T-helper 2 cell treated with Interferon-gamma antibody and Interleukin-4, amounts not matched to agents 5 μg/mL and 100 μg/mL, for 36 hours (primary cell): Measurements from ENCODE around the gene ZMYND10.

Source experiments
- DNase-seq: peaks from one replicate; pipeline ENCODE4 v3.0.0; 2021; ENCODE audit warnings: low spot score
- H3K27ac Mint-ChIP-seq: one replicate; pipeline ENCODE4 v1.8.0; 2021; ENCODE audit warnings: mild to moderate bottlenecking, mixed read lengths
- H3K27me3 Mint-ChIP-seq: one replicate; pipeline ENCODE4 v1.8.0; 2021; ENCODE audit warnings: low read depth, mixed read lengths
- H3K36me3 Mint-ChIP-seq: one replicate; pipeline ENCODE4 v1.8.0; 2021; ENCODE audit warnings: low read depth, mixed read lengths
- H3K4me1 Mint-ChIP-seq: one replicate; pipeline ENCODE4 v1.8.0; 2021; ENCODE audit warnings: low read depth, mixed read lengths
- H3K4me3 Mint-ChIP-seq: one replicate; pipeline ENCODE4 v1.8.0; 2022; ENCODE audit warnings: mild to moderate bottlenecking, moderate library complexity, mixed read lengths
- H3K9me3 Mint-ChIP-seq: one replicate; pipeline ENCODE4 v1.8.0; 2021; ENCODE audit warnings: mixed read lengths

The ZMYND10 gene

GRCh38 chr3:50333744-50334328, 11.7 kb downstream of the ZMYND10 start:
- H3K9me3 Mint-ChIP-seq, result no peaks in the 10 kb centered on the region
- DNase-seq, result no peak
- peaks cover 79% of the 10 kb centered on the region for H3K36me3 Mint-ChIP-seq
- peak overlapping the region; percentile 68 for H3K4me3 Mint-ChIP-seq
- H3K4me1 Mint-ChIP-seq, result peaks cover 31% of the 10 kb centered on the region
- peak overlapping the region; percentile 85 for H3K27ac Mint-ChIP-seq
- H3K27me3 Mint-ChIP-seq, result no peaks in the 10 kb centered on the region

GRCh38 chr3:50331364-50331907, 14.1 kb downstream of the ZMYND10 start:
- peaks cover 36% of the 10 kb centered on the region for H3K4me1 Mint-ChIP-seq
- H3K36me3 Mint-ChIP-seq, result peaks cover 64% of the 10 kb centered on the region
- H3K27me3 Mint-ChIP-seq, result no peaks in the 10 kb centered on the region

DNA sequence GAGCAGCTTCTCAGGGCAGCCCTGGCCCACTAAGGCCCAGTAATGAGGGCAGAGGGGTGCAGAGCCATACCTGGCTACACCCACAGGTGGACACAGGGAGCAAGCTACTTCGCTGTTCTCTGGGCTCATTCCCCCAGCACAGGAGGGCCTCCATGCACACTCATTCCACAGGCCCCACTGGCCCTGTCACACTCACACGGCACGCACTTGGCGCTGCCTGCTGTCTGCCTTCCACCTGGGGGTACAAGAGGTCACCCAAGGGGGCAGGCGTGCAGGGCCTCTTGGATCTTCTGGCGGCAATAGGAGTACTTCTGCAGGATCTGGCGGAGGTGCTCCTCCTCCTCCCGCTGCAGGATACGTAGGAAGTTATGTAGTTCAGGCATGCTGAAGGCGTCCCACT, 15.2 kb downstream of the ZMYND10 start:
- Mint-ChIP-seq H3K9me3 (no peaks in the 10 kb centered on the region), H3K36me3 (peaks cover 53% of the 10 kb centered on the region), H3K27ac (no peak overlapping the region), H3K4me3 (no peak overlapping the region), H3K4me1 (peaks cover 28% of the 10 kb centered on the region), H3K27me3 (no peaks in the 10 kb centered on the region)
- no peak for DNase-seq

More at GRCh38 chr3:50331364-50331907, 14.1 kb downstream of the ZMYND10 start:
- no peak for DNase-seq
- Mint-ChIP-seq H3K4me3 (no peak overlapping the region), H3K9me3 (no peaks in the 10 kb centered on the region), H3K27ac (no peak overlapping the region)

DNA sequence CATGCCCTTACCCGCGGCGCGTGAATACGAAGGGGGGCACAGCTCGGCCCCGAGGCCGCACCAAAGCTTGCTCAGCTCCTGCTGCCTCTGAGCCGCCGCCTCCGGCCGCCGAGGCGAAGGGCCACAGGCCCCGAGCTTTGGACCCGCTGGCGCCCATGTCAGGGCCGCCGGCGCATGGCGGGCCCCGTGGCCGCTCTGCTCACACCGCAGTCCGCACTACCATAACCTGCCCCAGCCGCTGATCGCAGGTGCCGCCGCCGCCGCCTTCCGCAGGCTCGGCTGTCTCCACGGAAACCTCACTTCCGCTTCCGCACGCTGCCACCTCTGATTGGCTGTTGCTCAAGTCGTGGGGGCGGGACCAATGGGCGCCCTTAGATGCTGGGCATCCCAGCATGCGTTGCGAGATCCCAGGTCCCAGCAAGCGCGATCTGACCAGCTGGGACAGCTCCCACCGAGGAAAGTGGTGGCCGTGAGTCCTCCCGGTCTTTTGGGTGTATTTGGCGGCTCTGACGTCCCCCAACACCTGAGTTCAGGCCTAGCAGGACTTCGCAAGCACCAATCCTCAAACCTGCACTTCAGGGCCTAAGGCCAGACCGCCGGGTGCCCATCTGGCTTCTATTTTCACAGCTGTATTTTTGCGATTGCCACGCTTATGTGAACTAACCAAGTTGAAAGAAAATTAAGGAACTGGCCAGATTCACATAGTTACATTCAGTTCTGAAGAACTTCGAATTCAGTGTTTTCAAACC, 17.4 kb downstream of the ZMYND10 start, which contains the start of gene TUSC2:
TSS of gene TUSC2 (minus strand) at position 281 of the 749 bp plus-strand sequence. CDS start at position 157, 124 bp downstream.
- Mint-ChIP-seq H3K4me1 (peaks cover 12% of the 10 kb centered on the region), H3K36me3 (peaks cover 36% of the 10 kb centered on the region), H3K27me3 (no peaks in the 10 kb centered on the region), H3K9me3 (no peaks in the 10 kb centered on the region), H3K27ac (peak within 1 kb of the TSS; percentile 89), H3K4me3 (peak within 1 kb of the TSS; percentile 90)
- peak; percentile 95 for DNase-seq

- DNase-seq, result no peak
- Mint-ChIP-seq H3K27me3 (no peaks in the 10 kb centered on the region), H3K4me3 (peak overlapping the region; percentile 90), H3K9me3 (no peaks in the 10 kb centered on the region), H3K27ac (peak overlapping the region; percentile 69), H3K36me3 (peaks cover 29% of the 10 kb centered on the region), H3K4me1 (peaks cover 12% of the 10 kb centered on the region)
Observed at GRCh38 chr3:50327129-50327528, 18.4 kb downstream of the ZMYND10 start.

GRCh38 chr3:50326182-50326541, 19.4 kb downstream of the ZMYND10 start:
- Mint-ChIP-seq H3K27ac (peak overlapping the region; percentile 26), H3K27me3 (no peaks in the 10 kb centered on the region), H3K4me3 (no peak overlapping the region), H3K36me3 (peaks cover 21% of the 10 kb centered on the region), H3K4me1 (peaks cover 12% of the 10 kb centered on the region), H3K9me3 (no peaks in the 10 kb centered on the region)
- DNase-seq, result no peak

DNA sequence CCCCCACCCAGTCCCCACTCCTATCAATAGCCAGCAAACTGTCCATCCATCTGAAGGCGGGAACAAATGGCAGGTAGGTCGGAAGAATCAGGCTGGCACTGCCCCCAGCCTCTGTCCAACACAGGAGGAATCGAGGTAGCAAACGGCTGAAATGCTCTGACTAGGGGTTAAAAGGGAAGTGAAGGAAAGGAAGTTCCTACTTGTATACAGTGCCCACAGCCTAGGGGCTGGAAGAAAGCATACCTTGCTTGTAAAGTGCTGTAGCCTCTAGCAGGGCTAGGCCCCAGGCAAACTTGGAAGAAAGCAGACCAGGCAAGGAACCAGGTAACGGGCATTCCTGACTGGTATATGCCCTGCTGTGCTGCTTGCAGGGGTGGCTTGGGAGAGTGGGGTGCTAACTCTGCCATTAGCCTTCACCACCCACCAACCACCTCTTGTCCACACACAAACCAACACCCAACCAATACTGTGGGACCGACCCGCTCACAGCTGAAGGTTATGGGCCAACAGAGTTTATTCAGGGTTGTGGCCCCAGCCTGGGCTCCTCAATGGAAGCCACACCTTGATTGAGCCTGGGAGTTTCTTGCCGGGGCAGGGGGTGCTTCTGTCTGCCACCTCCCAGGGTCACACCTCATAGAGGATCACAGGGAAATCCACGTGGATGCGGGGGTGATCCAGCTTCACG, 19.9 kb downstream of the ZMYND10 start:
- H3K27ac Mint-ChIP-seq, result no peak overlapping the region
- peaks cover 13% of the 10 kb centered on the region for H3K4me1 Mint-ChIP-seq
- H3K36me3 Mint-ChIP-seq, result peaks cover 16% of the 10 kb centered on the region
- H3K27me3 Mint-ChIP-seq, result no peaks in the 10 kb centered on the region
- no peaks in the 10 kb centered on the region for H3K9me3 Mint-ChIP-seq
- H3K4me3 Mint-ChIP-seq, result peak overlapping the region; percentile 18
- DNase-seq, result no peak

GRCh38 chr3:50325113-50325480, 20.4 kb downstream of the ZMYND10 start:
- H3K4me3 Mint-ChIP-seq, result no peak overlapping the region
- peak overlapping the region; percentile 27 for H3K27ac Mint-ChIP-seq
- H3K36me3 Mint-ChIP-seq, result peaks cover 12% of the 10 kb centered on the region
- no peaks in the 10 kb centered on the region for H3K9me3 Mint-ChIP-seq
- H3K4me1 Mint-ChIP-seq, result peaks cover 19% of the 10 kb centered on the region
- no peaks in the 10 kb centered on the region for H3K27me3 Mint-ChIP-seq
- no peak for DNase-seq

DNA sequence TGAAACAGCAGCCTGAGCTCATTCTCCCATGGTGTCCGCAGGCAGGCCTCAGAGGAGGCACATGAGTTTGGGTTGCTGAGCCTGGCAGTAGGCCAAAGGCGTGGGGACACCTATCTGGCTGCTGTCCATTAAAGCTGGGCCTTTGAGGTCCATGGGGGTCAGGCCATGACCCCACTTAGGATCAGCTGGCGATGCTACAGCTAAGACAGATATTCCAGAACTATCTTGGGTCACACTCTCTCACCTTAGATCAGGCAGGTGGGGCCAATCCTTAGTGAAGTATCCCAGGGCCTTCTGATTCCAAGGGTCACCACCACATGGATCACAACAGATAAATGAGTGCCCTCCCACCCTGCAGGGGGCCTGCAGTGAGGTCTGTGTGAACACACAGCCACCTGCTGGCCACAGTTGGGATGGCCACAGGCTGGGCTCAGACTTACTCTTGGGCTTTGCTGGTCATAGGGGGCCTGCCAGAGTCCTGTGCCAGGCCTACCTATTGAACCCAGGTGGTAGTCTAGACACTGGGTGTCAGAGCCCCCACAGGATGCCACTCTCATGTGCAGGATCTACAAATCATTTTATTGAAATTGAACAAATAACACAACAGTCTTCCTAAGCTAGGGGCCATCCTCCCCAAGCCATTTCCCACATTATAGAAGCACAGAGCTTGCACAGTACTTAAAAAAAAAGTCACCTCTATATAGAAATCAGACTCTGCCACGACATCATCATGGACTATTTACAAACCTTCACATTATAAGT, 21.0 kb downstream of the ZMYND10 start:
- Mint-ChIP-seq H3K36me3 (peaks cover 7% of the 10 kb centered on the region), H3K9me3 (no peaks in the 10 kb centered on the region), H3K27me3 (no peaks in the 10 kb centered on the region), H3K27ac (peak overlapping the region; percentile 27), H3K4me3 (peak overlapping the region; percentile 8), H3K4me1 (peaks cover 19% of the 10 kb centered on the region)
- DNase-seq, result peak; percentile 53

- Mint-ChIP-seq H3K4me1 (peaks cover 24% of the 10 kb centered on the region), H3K27me3 (no peaks in the 10 kb centered on the region), H3K4me3 (no peak overlapping the region), H3K27ac (no peak overlapping the region), H3K36me3 (peaks cover 6% of the 10 kb centered on the region), H3K9me3 (no peaks in the 10 kb centered on the region)
- no peak for DNase-seq
Observed at GRCh38 chr3:50323614-50324199, 21.8 kb downstream of the ZMYND10 start.

GRCh38 chr3:50323092-50323600, 22.4 kb downstream of the ZMYND10 start:
- peak overlapping the region; percentile 43 for H3K27ac Mint-ChIP-seq
- H3K36me3 Mint-ChIP-seq, result peaks cover 3% of the 10 kb centered on the region
- peaks cover 23% of the 10 kb centered on the region for H3K4me1 Mint-ChIP-seq
- H3K27me3 Mint-ChIP-seq, result no peaks in the 10 kb centered on the region
- DNase-seq, result no peak
- no peak overlapping the region for H3K4me3 Mint-ChIP-seq
- no peaks in the 10 kb centered on the region for H3K9me3 Mint-ChIP-seq

- Mint-ChIP-seq H3K27ac (peak within 1 kb of the TSS; percentile 92), H3K9me3 (no peaks in the 10 kb centered on the region), H3K4me3 (peak within 1 kb of the TSS; percentile 82), H3K4me1 (peaks cover 22% of the 10 kb centered on the region), H3K27me3 (no peaks in the 10 kb centered on the region), H3K36me3 (peaks cover 3% of the 10 kb centered on the region)
- DNase-seq, result no peak
Observed at GRCh38 chr3:50322386-50323091, 23.0 kb downstream of the ZMYND10 start, which contains the start of gene HYAL2. HYAL2 (minus strand) TSS chr3:50322745; CDS start chr3:50320489, 2,256 bp downstream.

DNA sequence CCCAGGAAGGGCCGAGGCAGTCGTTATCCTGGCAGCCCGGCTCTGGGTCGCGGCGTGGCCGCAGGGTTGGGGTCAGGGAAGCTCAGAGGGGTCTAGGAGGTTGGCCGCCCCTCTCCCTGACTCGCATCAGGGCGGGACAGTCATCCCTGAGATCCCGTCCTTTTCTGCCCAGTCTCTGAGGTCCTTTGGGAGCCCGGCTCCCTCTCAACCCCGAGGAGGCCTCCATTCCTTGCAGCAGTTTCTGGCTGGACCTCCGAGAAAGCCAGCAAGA, 23.5 kb downstream of the ZMYND10 start:
- no peak overlapping the region for H3K27ac Mint-ChIP-seq
- no peak overlapping the region for H3K4me3 Mint-ChIP-seq
- H3K9me3 Mint-ChIP-seq, result no peaks in the 10 kb centered on the region
- peaks cover 3% of the 10 kb centered on the region for H3K36me3 Mint-ChIP-seq
- H3K4me1 Mint-ChIP-seq, result peaks cover 20% of the 10 kb centered on the region
- no peaks in the 10 kb centered on the region for H3K27me3 Mint-ChIP-seq
- no peak for DNase-seq
